NCI-H128 (cell line): ENCODE data around the gene PGAM5.
"Not testable (repeated sequence)": the region's sequence is repeated elsewhere in the genome, so short reads cannot be mapped to it uniquely, and the experiment has no call there.

Source experiments
- DNase-seq: peaks from one replicate; lab custom pipeline; 2025; ENCODE audit not compliant: unreplicated experiment; lab: John Stamatoyannopoulos, UW

The PGAM5 gene

GRCh38 chr12:132687211-132688164 lies 23.2 kb upstream of the PGAM5 start, which contains the start of the genes POLE and PXMP2:
POLE (minus strand) TSS chr12:132687342; CDS start chr12:132687315, 27 bp downstream.
PXMP2 (plus strand) TSS chr12:132687587; CDS start chr12:132687671, 84 bp downstream.
- DNase-seq, result peak; percentile 88

- no peak for DNase-seq
These were observed 21.4 kb upstream of the PGAM5 start for GRCh38 chr12:132689227-132689626.

- no peak for DNase-seq
These were observed 20.5 kb upstream of the PGAM5 start for GRCh38 chr12:132690112-132690511.

- not testable (repeated sequence) for DNase-seq
These were observed 18.6 kb upstream of the PGAM5 start for GRCh38 chr12:132692030-132692429.

- not testable (repeated sequence) for DNase-seq
These were observed 15.8 kb upstream of the PGAM5 start for GRCh38 chr12:132694888-132695287.

- DNase-seq, result no peak
These were observed 15.2 kb upstream of the PGAM5 start for GRCh38 chr12:132695431-132695830.

GRCh38 chr12:132698341-132698740 lies 12.3 kb upstream of the PGAM5 start:
- DNase-seq, result no peak

- no peak for DNase-seq
These were observed 10.3 kb upstream of the PGAM5 start for GRCh38 chr12:132700212-132700822.

- DNase-seq, result no peak
These were observed 8.0 kb upstream of the PGAM5 start for GRCh38 chr12:132702640-132703039.

GRCh38 chr12:132703641-132704040 lies 7.0 kb upstream of the PGAM5 start:
- no peak for DNase-seq

- no peak for DNase-seq
These were observed 3.4 kb upstream of the PGAM5 start for GRCh38 chr12:132707241-132707640.

- DNase-seq, result no peak
These were observed 2.5 kb upstream of the PGAM5 start for GRCh38 chr12:132708150-132708549.

- DNase-seq, result no peak
These were observed 618 bp upstream of the PGAM5 start for GRCh38 chr12:132710043-132710404.

GRCh38 chr12:132711080-132711843 lies 620 bp downstream of the PGAM5 start:
- DNase-seq, result no peak

GRCh38 chr12:132713123-132713522 lies 2.5 kb downstream of the PGAM5 start:
- DNase-seq, result no peak

- no peak for DNase-seq
These were observed 5.2 kb downstream of the PGAM5 start for GRCh38 chr12:132715874-132716273.

GRCh38 chr12:132716356-132716755 lies 5.7 kb downstream of the PGAM5 start:
- no peak for DNase-seq

- DNase-seq, result no peak
These were observed 6.4 kb downstream of the PGAM5 start for GRCh38 chr12:132717011-132717410.

GRCh38 chr12:132717531-132718387 lies 7.1 kb downstream of the PGAM5 start:
- no peak for DNase-seq

- DNase-seq, result no peak
These were observed 8.0 kb downstream of the PGAM5 start for GRCh38 chr12:132718644-132719043.
